Peyer's patch (tissue), 4 donors: ENCODE data around the gene ANKRD33.

Experiments used
- CTCF ChIP-seq, 6 experiments: fragments of 450-650 bp in 4 of 6; fragments of 200-600 bp in 2 of 6; sonication (generic) in 1 of 6; IDR thresholded peaks; one replicate each; pipeline ENCODE4 v1.5.1; 2017 to 2019; ENCODE audit warnings: antibody characterized with exemption in 6 of 6, mild to moderate bottlenecking in 3 of 6, moderate library complexity in 1 of 6
- POLR2A ChIP-seq, 2 donors: fragments of 450-650 bp; IDR thresholded peaks; one replicate each; pipeline ENCODE4 v1.5.1; 2017; ENCODE audit warnings: antibody characterized with exemption in 2 of 2, mild to moderate bottlenecking in 2 of 2, moderate library complexity in 2 of 2

GRCh38 chr12:51923506-51924365, 35.8 kb downstream of the ANKRD33 start:
- TF ChIP-seq CTCF (IDR thresholded peaks at IDR 0.05) = peak; percentile 26 to 86 (median 70)
- TF ChIP-seq POLR2A (IDR thresholded peaks at IDR 0.05) = no peak
